Forelimb muscle (tissue), 1 donor: ENCODE results near the gene TACR2. TPM values are rescaled to one million over a fixed set of nuclear protein-coding genes. Genes with fewer than 3 reads are reported as not detected.
"Not testable (repeated sequence)": the region's sequence is repeated elsewhere in the genome, so short reads cannot be mapped to it uniquely, and the experiment has no call there.

Source experiments
- DNase-seq: peaks from one replicate; pipeline ENCODE4 v3.0.0-alpha.2; 2013; ENCODE audit warnings: low read depth
- polyA plus RNA-seq: library from polyadenylated mRNA; unstranded; fragments of 120-200 nt; gene quantifications from one replicate; pipeline ENCODE4 v1.2.1, GENCODE V29; 2013; ENCODE audit not compliant: insufficient read length

Gene TACR2
- polyA plus RNA-seq, 1 donor, result 0.59 TPM

DNA sequence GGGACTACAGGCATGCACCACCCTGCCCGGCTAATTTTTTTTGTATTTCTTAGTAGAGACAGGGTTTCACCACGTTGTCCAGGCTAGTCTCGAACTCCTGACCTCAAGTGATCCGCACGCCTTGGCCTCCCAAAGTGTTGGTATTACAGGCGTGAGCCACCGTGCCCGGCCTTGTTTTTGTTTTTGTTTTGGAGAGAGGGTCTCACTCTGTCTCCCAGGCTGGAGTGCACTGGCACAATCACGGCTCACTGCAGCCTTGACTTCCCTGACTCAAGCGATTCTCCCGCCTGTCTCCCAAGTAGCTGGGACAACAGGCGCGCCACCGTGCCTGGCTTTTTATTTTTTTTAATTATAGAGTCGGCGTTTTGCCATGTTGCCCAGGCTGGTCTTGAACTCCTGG, 33.7 kb upstream of the TACR2 start:
- not testable (repeated sequence) for DNase-seq

DNA sequence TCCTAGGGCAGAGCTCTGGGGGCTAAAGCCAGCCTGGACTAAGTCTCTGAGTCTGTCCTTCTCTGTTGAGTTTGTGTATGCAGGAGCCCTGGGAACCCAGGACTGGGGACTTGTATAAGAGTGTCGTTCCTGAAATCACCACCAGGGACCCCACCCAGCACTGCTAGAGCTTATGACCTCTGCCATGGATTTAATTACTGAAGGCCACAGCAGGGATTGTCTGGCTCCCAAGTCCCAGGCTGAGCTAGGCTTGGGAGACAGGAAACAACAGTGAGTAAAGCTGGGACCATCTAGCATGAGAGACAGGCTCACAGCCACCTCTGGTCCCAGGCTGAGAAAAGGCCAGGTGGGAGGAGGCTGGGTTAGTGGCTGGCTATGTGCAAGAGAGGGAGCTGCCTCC, 33.1 kb upstream of the TACR2 start:
- DNase-seq, result no peak

DNA sequence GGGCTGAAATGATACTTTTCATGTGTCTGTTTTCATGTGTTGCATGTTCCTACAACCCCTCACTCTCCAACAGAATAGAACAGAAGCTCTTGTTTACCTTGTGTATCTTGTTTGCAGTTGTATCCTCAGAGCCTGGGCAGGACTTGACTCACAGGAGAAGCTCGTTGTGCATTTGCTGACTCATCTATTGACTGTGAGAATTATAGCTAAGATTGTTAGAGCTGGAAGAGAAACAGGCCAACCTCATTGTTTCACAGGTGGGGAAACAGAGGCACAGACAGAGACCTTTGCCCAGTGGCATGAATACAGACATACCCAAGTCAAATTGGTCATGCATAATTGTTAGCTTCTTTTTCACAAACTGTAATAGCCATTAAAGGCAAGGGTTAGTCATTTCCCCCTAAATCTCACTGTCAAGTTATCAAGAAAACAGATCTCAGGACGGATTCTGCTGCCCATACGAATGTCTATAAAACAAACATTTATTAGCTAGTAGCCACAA, 30.0 kb upstream of the TACR2 start:
- no peak for DNase-seq

DNA sequence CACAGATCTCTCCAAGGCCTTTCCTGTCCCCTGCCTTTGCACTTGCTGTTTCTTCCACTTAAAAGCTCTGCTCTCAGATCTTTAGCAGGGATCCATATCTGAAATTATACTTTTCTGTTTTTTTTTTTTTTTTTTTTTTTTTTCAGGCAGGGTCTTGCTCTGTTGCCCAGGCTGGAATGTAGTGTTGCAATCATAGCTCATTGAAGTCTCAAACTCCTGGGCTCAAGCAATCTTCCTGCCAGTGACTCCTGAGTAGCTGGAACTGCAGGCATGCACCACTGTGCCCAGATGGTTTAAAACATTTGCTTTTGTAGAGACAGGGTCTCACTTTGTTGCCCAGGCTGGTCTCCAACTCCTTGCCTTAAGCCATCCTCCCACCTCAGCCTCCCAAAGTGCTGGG, 29.5 kb upstream of the TACR2 start:
- DNase-seq, result no peak

DNA sequence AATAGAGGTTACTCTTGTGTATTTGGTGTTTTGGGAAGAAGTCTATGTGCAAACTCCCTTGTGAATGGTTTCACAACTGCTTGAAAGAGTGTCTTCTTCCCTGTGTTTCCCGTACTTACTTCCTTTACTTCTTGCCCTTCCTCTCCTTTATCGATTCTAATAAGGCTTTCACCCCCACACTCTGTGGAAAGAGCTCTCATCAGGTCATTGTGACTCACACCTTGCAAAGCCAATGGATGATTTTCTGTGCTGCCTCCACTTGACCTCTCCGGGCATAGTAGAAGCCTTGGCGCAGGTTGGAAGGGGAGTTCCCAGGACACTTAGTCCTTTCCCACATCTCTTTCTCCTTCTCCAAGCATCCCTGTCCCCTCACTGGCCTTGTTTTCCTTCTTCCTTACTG, 28.3 kb upstream of the TACR2 start:
- no peak for DNase-seq

DNA sequence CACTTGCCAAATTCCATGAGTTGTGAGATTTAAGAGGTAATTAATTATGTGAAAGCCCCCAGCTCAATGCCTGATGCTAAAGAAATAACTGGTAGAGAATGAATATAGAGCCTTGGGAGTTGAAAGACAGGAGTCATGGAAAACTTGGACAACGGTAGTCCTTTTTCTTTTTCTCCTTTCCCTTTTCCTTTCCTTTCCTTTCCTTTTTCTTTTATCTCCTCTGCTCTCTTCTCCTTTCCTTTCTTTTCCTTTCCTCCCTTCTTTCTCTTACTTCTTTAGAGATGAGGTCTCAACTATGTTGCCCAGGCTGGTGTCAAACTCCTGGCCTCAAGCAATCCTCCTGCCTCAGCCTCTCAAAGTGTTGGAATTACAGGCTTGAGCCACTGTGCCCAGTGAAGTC, 26.6 kb upstream of the TACR2 start:
- no peak for DNase-seq

DNA sequence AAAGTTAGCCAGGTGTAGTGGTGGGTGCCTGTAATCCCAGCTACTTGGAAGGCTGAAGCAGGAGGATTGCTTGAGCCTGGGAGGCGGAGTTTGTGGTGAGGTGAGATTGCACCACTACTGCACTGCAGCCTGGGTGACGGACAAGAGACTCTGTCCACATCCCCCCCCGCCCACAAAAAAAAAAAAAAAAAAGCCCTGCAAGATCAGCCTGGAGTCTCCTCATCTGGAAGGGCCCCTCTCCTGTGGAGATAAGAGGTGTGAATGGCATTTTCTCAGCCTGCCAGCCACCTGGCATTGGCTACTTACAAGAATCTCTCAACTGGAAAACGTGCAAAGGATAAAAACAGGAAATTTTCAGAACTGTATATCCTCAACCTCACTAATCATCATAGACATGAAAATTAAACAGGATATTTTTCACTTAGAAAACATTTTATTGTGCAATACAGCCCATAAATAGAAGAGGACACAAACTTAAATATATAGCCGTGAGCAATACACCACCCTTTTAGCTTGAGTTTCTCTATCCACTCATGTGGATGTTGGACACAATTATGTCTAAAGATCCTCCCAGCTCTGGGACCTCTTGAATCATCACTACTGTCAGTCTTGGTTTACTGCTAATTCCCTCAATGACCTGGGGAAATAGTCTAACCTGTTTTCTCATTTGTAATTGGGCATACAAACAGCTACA, 23.2 kb upstream of the TACR2 start:
- DNase-seq, result no peak

DNA sequence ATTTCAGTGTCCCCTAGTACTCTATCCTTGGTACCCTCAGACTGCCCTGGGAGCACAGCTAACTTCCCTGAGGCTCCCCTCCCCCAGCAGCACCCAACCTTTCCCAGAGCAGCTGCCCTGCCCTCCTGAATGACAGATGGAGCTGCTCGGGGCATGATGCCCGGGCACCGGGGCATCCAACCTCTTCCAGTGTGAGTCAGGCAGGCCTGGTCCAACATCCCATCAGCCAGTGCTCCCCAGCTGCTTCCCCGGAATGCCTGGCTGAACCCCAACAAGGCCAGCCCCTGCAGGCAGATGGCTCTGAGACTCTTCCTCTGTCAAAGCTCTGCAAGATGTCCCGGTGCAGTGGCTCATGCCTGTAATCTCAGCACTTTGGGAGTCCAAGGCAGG, 22.6 kb upstream of the TACR2 start:
- no peak for DNase-seq

DNA sequence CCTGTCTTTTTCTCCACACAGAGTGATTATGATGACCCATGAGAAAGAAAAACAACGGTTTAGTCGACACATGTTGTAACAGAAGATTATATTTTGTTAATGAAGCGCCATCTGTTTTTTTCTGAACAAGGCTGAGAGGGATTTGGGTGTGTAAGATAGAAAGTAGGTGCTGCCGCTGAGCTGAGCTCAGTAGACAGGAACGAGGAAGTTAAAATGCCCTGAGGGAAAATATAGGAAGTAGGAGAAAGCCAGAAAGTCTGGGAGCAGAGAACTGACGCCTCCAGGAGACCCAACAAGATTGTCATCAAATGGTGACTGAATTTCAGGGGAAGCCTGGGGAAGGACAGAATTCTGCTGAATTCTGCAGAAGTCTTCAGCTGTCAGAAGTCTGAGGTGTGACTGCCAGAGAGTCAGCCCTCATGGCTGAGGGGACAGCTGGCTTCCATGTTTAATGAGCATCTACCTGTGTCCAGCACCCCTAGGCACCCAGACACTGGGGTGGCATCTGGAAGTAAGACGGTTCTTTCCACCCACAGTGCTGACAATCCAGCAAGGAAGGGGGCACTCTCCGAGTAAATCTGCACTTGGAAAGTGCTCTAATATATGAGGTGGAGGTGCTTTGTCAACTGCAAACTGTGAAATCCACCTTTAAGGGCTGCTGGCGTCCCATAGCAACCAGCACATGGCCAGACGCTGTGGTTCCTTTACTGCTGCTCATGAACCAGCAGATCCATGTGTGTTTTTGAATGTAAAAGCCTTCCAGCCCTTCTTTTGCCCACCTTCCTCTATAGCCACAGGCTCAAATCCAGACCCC, 22.0 kb upstream of the TACR2 start:
- no peak for DNase-seq

DNA sequence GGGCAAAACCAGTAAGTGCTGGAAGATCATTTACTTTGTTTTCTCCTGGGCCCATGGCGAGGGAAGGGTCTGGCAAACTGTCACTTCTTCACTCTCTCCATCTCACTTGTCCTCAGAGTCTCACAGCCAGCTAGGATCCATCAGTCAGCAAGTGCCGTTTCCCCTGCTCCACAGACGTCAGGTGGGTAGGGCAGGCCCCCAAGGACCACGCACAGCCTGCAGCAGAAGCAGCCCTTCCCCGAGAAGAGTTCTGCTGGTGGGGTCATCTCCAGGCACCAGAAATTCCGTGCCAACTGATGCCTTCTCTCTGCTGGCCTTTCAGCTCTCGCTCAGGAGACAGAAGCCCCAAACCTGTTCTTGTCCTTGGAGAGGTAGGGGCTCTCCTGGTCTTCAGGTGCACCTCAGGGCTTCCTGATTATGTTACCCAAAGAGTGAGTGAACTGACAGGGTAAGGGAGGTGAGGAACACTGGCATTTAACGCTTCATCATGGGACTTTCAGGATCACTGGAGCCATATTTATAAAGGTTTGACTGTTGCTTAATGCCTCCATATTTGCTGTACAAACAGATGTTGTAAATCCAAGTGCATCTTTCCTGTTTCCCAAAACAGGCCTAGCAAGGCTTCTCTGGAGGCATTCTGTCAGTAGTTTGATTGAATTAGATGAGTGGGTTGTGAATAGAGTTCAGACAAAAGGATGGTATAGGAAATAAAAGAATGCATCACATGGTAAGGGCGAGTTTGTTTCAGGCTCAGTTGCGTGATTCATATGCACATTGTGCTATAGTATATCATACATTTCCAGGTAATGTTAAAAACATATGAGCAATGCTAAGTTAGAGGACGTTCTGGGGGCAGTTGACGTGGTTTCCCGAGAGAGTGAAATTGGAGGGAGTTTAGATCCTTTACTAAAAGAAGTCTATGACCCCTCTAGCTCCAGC, 20.9 kb upstream of the TACR2 start:
- no peak for DNase-seq

DNA sequence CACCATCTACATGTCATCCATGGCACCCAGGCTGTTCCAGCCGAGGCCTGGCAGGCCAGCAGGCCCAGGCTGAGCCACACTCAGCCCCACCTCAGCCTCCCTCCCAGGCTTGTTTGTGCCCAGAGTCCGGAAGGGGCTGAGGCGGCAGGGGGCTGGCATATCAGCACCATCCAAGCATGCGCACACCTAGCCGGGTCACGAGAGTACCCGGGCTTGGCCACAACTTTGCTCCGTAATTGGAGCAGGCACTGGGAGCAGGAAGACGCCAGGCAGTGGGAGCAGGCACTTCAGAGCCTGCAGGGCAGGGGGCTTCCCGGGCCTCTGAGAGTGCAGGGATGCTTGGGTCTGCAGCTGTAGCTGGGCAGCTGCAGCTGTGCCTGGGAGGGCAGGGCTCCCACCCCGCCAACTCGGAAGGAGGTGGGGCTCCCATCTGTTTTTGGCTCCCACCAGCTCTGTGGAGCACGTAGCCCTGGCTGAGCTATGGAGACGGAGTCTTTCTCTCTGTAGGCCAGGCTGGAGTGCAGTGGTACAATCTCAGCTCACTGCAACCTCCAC, 19.3 kb upstream of the TACR2 start:
- DNase-seq, result no peak

DNA sequence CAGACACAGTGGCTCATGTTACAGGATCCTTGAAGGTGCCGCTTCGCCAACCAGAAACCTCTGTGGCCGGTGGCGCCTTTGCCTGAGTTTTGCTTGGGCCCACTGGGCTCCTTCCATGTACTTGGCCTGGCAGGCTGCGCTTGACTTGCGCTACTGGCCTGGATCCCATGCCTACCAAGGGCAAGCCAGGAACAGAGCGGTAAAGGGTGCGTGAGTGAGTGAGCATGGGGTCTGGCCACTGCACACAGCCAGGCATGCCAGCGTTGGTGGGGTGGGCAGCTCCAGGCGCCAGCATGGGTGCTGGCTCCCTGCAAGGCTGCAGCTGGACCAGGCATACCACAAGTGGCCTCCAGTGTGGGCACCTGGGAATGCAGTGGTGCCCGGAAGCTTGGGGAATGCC, 18.2 kb upstream of the TACR2 start:
- DNase-seq, result no peak

DNA sequence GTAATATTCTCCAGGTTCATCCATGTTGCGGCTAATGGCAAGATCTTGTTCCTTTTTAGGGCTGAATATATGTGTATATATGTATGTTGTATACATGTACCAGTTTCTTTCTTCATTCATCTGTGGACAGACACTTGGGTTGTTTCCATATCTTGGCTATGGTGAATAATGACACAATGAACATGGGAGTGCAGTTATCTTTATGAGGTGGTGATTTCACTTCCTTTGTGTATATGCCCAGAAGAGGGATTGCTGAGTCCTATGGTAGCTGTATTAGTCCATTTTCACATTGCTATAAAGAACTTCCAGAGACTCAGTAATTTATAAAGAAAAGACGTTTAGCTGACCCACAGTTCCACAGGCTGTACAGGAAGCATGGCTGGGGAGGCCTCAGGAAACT, 17.5 kb upstream of the TACR2 start:
- no peak for DNase-seq

DNA sequence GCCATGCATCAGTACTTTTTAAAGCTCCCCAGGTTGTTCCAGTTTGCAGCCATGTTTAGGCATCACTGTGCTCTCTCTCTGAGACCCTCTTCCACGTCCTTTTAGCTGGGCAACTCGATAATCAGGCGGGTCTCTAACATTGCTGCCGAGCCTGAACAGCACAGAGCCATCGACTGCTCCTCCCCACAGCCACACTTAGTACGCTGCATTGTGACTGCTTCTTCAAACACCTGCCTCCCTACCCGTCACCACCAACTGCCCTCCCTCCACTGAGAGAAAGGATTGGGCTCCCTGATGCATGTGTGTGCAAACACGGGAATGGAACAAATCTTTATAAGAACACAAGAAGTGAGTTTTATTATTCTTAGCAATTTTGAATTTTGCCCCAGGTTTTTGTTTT, 11.4 kb upstream of the TACR2 start:
- DNase-seq, result no peak

DNA sequence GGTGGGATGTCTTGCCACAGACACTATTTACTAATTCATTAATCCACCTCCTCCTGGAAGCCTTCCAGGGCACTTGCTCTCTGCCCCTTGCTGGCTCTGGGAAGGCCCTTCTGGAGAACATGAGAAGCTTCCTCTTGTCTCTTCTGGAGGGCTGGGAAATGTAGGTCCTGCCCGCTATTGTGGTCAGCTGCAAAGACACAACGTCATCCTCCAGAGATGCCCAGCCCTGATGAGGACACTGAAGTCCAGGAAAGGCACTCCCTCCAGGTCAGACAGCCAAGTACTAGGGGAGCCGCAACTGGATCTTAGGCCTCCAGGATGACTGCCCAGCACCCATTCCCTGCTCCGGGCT, 9.6 kb upstream of the TACR2 start:
- DNase-seq, result no peak

DNA sequence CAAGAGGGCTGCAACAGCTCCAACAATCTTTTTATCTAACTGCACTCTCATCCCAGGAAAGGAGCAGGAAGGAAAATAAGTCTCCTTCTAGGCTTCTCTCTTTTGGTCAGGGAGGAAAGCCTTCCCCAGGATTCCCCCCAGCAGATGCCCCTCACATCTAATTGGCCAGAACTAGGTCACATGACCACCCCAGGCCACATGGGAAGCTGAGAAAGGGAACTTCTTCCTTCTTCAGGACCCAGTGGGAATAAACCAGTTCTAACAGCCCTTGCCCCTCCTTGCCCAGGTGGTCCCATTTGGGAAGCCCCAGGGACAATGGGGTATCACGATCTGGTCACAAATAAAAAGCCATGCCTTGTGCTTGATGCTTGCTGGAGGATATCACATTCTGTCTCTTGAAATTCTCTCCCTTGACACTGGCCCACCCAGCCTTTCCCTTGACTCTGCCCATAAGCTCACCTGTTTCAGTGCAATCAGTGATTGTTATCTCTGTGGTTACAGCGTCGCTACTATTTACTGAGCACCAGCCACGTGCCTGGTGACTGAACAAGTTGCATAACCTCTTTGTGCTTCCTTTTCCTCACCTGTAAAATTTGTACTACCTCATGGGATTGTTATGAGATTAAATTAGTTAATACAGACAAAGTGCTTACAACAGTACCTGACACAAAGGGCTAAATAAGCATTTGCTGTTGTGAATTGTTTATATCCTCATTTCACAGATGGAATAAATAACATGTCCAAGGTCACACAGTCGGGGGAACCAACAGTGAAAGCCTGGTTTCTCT, 9.0 kb upstream of the TACR2 start:
- no peak for DNase-seq

DNA sequence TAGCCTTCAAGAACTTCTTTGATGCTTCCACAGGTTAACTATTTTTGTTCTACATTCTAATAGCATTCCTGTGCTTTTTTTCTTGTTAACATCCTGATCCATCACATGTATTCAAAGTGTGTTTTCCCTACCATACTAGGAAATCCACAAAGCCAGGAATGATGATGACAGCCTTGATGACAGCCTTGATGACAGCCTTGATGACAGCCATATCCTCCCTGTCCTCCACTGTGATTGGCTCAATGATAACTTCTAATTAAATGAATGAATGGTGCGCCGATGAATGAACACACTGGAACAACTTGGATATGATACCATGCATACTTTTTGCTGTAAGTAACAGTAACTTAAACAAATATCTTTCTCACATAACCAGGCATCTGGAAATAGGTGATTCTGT, 8.3 kb upstream of the TACR2 start:
- DNase-seq, result no peak

DNA sequence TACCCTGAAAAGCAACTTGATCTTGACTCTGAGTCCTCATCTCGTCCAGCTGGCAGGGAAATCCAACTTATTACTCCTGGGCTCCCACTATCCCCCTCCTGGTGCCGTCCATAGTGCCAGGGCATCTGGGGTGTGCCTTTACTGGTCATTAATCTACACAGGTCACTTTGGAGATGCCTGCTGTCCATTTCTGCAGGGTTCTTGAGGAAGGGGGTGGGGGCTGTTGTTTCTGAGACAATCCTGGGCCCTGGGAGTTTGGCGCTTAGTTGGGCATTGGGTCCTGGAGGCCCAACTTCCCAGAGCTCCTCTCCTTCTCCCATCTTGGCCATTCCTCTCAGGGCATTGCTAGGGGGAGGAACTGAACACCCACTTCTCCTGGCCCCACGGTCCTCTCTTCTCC, 6.0 kb upstream of the TACR2 start:
- no peak for DNase-seq

DNA sequence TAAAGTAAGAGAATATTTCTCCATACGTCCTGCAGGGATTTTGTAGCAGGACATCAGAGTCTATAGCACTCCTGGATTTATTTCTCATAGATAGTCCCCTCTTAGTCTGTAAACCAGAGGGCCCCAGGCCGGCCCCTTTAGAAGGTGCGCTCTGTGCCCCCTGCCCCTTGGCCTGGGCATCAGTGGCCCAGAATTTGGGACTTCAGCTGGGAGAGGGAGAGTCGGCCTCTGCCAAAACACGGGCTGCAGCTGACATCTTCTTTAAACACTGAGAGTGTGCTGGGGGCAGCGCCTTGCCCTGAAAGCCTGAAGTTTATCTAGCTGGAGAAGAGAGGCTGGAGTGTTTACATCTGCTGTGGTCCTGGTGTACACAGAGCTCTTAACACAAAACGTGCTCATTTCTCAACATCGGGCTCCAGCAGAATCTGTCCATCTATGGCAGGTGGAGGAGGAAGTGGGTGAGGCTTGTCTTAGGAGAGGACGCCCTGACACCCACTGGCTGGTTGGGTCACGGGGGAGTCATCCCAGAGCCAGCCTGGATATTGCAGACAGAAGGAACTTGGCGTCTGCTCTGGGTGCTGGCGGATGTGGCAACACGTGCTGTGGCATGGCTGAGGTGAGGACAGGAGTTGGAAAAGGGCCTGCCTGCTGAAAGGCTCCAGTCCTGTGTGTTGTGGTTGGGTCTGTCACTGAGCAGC, 5.0 kb upstream of the TACR2 start:
- no peak for DNase-seq

DNA sequence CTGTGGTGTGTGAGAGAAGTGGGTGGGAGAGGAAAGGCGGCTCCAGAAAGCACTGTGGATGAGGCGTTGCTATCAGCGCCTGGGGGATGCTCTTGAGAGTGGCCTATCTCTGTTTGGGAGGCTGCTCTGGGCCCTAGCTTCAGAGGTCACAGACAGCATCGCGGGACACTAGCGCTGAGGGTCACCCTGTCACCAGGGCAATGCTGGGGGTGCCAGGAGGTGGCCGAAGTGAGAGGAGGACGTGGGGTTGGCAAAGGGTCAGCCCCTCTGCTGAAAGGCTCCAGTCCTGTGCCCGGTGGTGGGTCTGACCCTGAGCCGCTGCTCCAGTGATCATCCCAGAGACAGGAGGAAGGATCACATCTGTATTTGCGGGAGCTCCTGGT, 3.0 kb upstream of the TACR2 start:
- no peak for DNase-seq
